Neuron (in vitro differentiated cells): ENCODE results near the gene SERPINA9.
"Not testable (repeated sequence)": the region's sequence is repeated elsewhere in the genome, so short reads cannot be mapped to it uniquely, and the experiment has no call there.

Source experiments
- H2AFZ ChIP-seq: one replicate; pipeline ENCODE4 v1.6.1; 2013; ENCODE audit warnings: low read depth, mild to moderate bottlenecking, inconsistent platforms, low read length, moderate library complexity
- H3K27me3 ChIP-seq: one replicate; pipeline ENCODE4 v1.6.1; 2013; ENCODE audit warnings: low read length; ENCODE audit not compliant: insufficient read depth
- H3K36me3 ChIP-seq: one replicate; pipeline ENCODE4 v1.6.1; 2013; ENCODE audit warnings: low read length; ENCODE audit not compliant: insufficient read depth
- H3K4me1 ChIP-seq: one replicate; pipeline ENCODE4 v1.6.1; 2013; ENCODE audit warnings: low read length; ENCODE audit not compliant: insufficient read depth
- H3K4me3 ChIP-seq: 2 replicates; pipeline ENCODE4 v1.5.1; 2013; ENCODE audit warnings: mild to moderate bottlenecking, low read length, moderate library complexity
- H3K9me3 ChIP-seq: one replicate; pipeline ENCODE4 v1.6.1; 2013; ENCODE audit warnings: low read length

SERPINA9 gene

DNA sequence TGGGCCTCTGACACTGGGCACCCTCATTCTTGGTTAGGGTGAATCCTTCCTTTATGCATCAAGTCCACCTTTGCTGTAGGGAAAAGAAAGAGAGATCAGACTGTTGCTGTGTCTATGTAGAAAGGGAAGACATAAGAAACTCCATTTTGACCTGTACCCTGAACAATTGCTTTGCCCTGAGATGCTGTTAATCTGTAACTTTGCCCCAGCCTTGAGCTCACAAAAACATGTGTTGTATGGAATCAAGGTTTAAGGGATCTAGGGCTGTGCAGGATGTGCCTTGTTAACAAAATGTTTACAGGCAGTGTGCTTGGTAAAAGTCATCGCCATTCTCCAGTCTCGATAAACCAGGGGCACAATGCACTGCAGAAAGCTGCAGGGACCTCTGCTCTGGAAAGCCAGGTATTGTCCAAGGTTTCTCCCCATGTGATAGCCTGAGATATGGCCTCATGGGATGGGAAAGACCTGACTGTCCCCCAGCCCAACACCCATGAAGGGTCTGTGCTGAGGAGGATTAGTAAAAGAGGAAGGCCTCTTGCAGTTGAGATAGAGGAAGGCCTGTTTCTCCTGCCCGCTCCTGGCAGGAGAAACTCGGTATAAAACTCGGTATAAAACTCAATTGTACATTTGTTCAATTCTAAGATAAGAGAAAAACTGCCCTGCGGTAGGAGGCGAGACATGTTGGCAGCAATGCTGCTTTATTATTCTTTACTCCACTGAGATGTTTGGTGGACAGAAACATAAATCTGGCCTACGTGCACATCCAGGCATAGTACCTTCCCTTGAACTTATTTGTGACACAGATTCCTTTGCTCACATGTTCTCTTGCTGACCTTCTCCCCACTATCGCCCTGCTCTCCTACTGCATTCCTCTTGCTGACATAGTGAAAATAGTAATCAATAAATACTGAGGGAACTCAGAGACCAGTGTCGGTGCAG is 6.4 kb upstream of the SERPINA9 start:
- H3K4me3 ChIP-seq, H2AFZ ChIP-seq, H3K4me1 ChIP-seq, H3K27me3 ChIP-seq, H3K9me3 ChIP-seq, H3K36me3 ChIP-seq: not testable (repeated sequence)

- Histone ChIP-seq H3K27me3 (no peaks in the 10 kb centered on the region), H3K9me3 (no peaks in the 10 kb centered on the region), H2AFZ (no peak overlapping the region), H3K4me3 (no peak overlapping the region), H3K36me3 (no peaks in the 10 kb centered on the region), H3K4me1 (no peaks in the 10 kb centered on the region)
These were observed 5.6 kb upstream of the SERPINA9 start for GRCh38 chr14:94481468-94482131.

- H2AFZ ChIP-seq, result no peak overlapping the region
- H3K27me3 ChIP-seq, result no peaks in the 10 kb centered on the region
- H3K4me3 ChIP-seq, result no peak overlapping the region
- no peaks in the 10 kb centered on the region for H3K9me3 ChIP-seq
- H3K36me3 ChIP-seq, result no peaks in the 10 kb centered on the region
- no peaks in the 10 kb centered on the region for H3K4me1 ChIP-seq
These were observed 4.8 kb upstream of the SERPINA9 start for GRCh38 chr14:94480809-94481208.

DNA sequence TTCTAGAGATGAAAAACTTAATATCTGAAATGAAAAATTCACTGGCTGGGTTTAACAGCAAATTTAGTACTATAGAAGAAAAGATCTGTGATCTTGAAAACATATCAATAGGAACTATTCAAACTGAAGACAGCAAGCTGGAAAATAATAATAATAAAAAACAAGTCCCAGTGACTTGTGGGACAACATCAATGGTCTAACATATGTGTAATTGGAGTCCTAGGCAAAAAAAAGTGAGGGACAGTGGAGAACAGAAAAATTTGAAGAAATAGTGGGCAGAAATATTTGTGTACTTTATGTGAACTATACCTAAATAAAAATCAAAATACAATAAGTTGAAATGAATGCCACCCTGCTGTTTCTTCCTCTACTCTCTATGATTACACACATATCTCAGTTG is 2.4 kb upstream of the SERPINA9 start:
- Histone ChIP-seq H3K4me3 (no peak overlapping the region), H2AFZ (no peak overlapping the region), H3K36me3 (no peaks in the 10 kb centered on the region), H3K9me3 (no peaks in the 10 kb centered on the region), H3K27me3 (peaks cover 3% of the 10 kb centered on the region), H3K4me1 (no peaks in the 10 kb centered on the region)

DNA sequence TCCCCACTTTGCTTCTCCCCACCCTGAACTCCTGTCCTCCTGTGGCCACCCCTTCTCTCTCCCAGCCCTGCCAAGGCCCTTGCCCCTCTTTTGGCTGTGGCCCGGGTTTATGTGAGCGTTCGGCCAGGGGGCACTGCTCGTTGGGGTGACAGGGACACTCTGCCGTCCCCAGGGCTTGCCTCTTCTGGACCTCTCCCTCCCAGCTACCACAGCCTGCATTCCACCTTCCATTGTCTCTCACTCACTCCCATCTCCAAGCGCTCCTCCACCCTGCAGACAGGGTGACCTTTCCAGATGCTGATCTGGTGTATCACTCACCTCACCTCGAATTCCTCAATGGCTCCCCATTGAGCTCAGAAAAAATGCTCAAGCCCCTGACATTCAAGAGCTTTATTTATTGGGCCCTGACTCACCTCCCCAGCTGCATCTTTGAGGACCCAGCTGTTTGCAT is 1.4 kb downstream of the SERPINA9 start:
- no peaks in the 10 kb centered on the region for H3K9me3 ChIP-seq
- no peaks in the 10 kb centered on the region for H3K36me3 ChIP-seq
- peaks cover 3% of the 10 kb centered on the region for H3K27me3 ChIP-seq
- no peak overlapping the region for H2AFZ ChIP-seq
- no peak overlapping the region for H3K4me3 ChIP-seq
- no peaks in the 10 kb centered on the region for H3K4me1 ChIP-seq

DNA sequence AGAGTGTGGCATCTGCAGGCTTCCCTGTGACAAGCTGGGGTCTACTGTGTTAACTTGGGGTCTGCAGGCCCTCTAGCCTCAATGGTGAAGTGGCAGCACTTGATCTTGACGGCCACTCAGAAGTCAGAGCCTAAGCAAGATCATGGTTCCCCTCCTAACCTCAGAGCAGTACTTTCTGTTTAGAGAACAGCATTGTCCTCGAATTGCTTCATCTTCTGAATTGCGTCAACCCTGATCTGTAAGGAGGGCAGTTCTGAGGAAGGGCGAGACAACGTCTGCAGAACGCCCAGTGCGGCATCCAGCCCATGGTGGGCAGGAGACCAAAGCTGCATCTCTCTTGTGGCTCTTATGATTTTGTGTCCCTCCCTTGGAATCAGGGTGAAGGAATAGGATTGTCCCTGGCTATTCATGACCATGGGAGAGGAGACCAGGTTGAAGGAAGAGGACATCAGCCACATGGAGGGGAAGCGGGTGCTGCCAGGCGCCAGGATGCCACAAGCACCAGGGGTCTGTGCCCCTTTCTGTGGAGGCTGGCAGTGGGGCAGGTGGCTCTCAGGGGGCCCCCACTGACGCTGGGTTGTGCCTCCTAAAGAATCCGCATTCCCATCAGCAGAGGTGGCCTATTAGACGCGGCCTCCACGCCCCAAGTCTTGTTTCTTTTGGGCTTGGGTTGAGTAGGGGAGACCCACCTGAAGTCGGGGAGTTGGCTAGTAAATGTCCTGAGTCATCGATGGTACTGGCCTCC is 2.2 kb downstream of the SERPINA9 start:
- no peaks in the 10 kb centered on the region for H3K36me3 ChIP-seq
- H3K4me1 ChIP-seq, result no peaks in the 10 kb centered on the region
- no peak overlapping the region for H3K4me3 ChIP-seq
- no peaks in the 10 kb centered on the region for H3K9me3 ChIP-seq
- no peak overlapping the region for H2AFZ ChIP-seq
- H3K27me3 ChIP-seq, result peaks cover 3% of the 10 kb centered on the region

- Histone ChIP-seq H3K36me3 (no peaks in the 10 kb centered on the region), H3K4me1 (no peaks in the 10 kb centered on the region), H2AFZ (no peak overlapping the region), H3K9me3 (no peaks in the 10 kb centered on the region), H3K4me3 (no peak overlapping the region), H3K27me3 (peaks cover 3% of the 10 kb centered on the region)
These were observed 3.2 kb downstream of the SERPINA9 start for GRCh38 chr14:94472842-94473241.

GRCh38 chr14:94471045-94471444 is 5.0 kb downstream of the SERPINA9 start:
- Histone ChIP-seq H3K27me3 (peaks cover 3% of the 10 kb centered on the region), H2AFZ (no peak overlapping the region), H3K4me3 (no peak overlapping the region), H3K36me3 (no peaks in the 10 kb centered on the region), H3K4me1 (no peaks in the 10 kb centered on the region), H3K9me3 (no peaks in the 10 kb centered on the region)

GRCh38 chr14:94470311-94470710 is 5.7 kb downstream of the SERPINA9 start:
- Histone ChIP-seq H3K4me3 (no peak overlapping the region), H3K27me3 (peaks cover 3% of the 10 kb centered on the region)

GRCh38 chr14:94469261-94469660 is 6.7 kb downstream of the SERPINA9 start:
- no peak overlapping the region for H3K4me3 ChIP-seq
- no peaks in the 10 kb centered on the region for H3K4me1 ChIP-seq
- H3K36me3 ChIP-seq, result no peaks in the 10 kb centered on the region
- H2AFZ ChIP-seq, result no peak overlapping the region
- H3K9me3 ChIP-seq, result no peaks in the 10 kb centered on the region
- peaks cover 3% of the 10 kb centered on the region for H3K27me3 ChIP-seq

More at GRCh38 chr14:94470311-94470710, 5.7 kb downstream of the SERPINA9 start:
- no peaks in the 10 kb centered on the region for H3K9me3 ChIP-seq
- H2AFZ ChIP-seq, result no peak overlapping the region
- H3K4me1 ChIP-seq, result no peaks in the 10 kb centered on the region
- no peaks in the 10 kb centered on the region for H3K36me3 ChIP-seq

DNA sequence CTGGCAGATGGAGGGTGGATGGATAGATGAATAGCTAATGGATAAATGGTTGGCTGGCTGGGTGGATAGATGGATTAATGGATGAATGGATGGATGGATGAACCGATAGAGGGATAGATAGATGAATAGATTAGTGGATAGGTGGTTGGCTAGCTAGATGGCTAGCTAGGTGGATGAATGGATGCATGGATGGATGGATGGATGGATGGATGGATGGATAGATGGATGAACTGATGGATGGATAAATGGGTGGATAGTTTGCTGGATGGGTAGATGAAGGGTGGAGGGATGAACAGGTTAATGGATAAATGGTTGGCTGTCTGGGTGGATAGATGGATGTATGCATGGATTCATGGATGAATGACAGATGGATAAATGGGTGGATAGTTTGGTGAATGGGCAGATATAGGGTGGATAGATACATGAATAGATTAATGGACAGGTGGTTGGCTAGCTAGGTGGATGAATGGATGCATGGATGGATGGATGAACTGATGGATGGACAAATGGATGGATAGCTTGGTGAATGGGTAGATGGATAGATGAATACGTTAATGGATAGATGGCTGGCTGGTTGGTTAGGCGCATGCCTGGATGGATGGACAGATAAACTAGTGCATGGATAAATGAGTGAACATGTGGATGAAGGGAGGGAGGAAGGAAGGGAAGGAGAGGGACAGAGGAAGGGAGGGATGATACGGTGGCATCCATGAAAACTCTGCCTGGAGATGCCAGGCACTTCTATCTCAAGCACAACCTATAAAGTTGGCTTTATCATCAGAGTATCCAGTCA is 8.1 kb downstream of the SERPINA9 start:
- Histone ChIP-seq H3K9me3 (no peaks in the 10 kb centered on the region), H3K27me3 (no peaks in the 10 kb centered on the region), H2AFZ (no peak overlapping the region), H3K4me1 (no peaks in the 10 kb centered on the region), H3K4me3 (no peak overlapping the region), H3K36me3 (no peaks in the 10 kb centered on the region)

DNA sequence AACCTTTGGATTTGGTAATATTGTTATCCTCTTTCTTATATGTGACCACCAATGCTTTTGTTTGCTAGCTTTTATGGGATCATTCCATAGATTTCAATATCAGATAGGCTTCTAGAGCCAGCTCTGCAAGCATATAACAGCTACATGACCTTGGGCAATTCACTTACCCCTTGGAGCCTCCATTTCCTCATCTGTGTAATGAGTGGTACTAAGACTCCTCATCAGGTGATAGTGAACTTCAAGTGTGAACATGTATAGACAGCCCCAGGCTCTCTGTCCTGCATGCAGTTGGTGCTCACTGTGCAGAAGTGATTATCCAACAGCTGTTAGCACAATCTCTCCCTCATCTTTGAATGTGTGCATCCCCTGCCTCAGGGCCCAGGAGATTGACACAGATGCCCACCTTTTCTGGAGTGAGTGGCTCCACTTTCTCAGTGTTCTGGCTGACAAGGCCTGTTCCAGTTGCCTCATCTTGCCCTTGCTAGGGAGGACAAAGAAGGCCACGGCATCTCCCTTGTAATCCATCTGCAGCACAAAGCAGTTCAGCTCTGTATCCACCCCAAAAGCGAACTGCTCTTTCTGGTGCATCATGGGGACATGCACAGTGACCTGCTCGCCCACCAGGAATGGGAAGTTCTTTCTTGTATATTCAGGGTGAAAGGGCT is 9.2 kb downstream of the SERPINA9 start:
- Histone ChIP-seq H3K9me3 (no peaks in the 10 kb centered on the region), H2AFZ (no peak overlapping the region), H3K4me3 (no peak overlapping the region), H3K4me1 (no peaks in the 10 kb centered on the region), H3K36me3 (no peaks in the 10 kb centered on the region), H3K27me3 (no peaks in the 10 kb centered on the region)
